ENCODE measurements around the gene XIRP2.
"Not testable (repeated sequence)": the region's sequence is repeated elsewhere in the genome, so short reads cannot be mapped to it uniquely, and the experiment has no call there.

XIRP2 gene

DNA sequence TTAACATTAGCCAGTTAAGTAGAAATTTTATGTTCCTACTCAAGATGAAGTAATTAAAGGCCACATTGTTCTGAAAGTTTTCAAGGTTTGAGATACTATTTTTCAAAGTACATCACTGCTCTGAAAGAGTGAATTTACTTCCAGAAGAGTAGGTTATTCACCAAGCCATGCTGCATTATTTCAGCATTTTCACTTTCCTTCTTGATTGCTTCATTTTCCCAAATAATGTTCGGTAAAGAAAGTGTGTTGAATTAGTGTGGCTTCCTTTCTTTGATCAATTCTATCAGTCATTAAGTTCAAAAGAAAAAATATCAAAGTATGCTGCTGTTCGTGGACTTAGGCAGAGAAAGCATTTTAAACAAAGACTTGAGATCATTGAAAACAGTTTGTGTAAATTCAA lies 310.3 kb downstream of the XIRP2 start:
- no peak for FAIRE-seq

DNA sequence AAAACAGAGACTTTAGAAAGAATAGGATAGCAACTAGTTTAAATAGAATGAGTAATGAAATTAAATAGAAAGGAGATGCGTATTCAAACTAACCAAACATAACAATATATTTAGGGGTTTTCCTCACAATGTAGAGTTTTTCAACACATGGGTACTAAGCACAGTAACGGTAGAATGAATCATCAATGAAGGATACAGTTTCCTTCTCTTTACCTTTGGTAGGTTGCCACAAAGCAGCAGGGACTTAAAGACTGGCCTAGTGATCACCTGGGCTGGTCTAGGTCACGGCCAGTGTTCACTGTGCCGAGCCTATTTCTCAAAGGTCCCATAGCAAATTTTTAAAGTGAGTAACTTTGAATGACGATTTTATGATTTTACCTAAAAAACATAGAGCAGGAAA lies 311.7 kb downstream of the XIRP2 start:
- no peak for FAIRE-seq

DNA sequence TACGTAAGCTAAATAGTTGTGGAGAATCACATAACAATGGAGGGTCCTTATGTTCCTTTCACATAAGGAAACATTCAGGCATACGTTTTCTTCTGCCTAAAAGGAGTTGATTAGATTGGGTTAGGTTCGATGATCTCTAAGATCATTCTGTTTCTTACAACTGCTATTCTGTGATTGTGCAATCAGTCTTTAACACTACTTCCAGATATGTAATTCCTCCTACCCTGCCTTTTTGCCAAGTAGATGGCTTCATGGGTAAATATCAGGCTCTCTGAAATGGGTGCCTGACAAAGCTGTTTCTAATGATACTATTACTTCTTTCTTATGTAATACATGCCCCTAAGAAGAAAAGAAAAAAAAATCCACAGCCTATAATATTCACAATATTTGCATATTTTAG lies 321.5 kb downstream of the XIRP2 start:
- FAIRE-seq, result no peak

DNA sequence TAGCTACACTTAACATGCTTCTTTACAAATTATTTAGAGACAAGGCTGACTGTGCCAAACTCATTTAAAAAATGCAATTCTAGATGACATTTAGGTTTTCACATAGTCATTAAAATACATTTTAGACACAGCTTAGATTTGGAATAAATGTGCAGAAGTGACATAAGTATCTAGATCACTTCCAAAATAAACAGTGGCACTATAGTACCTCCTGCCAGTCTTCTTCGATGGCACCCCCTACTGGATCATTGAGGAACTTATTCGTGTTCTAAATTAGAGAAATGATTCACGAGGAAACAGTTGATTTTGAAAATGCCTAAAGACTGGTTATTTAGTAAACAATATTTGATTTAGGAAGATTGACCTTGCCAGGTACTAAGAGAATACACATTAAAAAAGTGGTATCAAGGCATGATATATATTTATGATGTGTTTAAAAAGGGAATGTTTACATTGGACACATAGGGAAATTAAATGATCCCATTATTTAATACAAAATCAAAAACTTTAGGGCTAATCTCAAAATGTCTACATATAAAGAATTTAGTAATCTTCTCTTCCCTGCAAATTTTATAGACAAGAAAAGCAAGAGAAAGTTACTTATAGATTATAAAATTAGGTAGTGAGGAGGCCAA lies 323.9 kb downstream of the XIRP2 start:
- FAIRE-seq, result no peak

DNA sequence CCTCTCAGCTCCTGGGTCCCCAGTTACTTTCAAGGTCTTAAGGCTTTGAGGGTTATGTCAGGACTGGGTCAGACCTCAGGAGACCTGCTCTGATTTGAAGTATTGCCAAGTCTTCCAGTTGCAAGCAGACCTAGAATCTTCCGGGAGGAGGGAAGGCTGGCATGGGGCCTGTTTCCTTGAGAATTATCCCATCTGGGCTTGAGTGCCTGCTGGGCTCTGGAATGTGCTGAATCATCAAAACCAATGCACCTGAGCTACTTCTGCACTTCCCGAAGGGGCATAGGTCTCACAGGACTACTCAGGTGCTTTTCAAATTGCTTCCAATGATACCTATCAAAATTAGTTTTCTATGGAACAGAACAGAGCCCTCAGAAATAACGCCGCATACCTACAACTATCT lies 327.3 kb downstream of the XIRP2 start:
- no peak for FAIRE-seq

DNA sequence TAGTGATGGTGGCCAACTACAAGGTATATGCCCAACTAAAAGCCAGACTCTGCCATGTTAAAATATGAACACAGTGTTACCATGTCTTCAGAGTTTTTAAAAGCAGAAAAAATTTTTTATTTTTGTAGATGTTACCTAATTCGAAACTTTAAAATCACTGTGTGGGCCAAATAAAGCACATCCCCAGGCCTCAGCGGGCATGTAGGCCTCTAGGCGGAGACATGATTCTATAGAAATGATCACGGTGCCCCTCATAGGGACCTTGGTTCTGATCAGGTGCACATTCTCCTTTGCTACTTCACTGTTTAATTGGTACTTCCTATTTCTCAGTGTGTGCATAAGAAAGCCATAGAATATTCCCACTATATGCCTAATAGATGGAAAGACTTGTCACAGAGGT lies 349.2 kb downstream of the XIRP2 start:
- FAIRE-seq, result no peak

DNA sequence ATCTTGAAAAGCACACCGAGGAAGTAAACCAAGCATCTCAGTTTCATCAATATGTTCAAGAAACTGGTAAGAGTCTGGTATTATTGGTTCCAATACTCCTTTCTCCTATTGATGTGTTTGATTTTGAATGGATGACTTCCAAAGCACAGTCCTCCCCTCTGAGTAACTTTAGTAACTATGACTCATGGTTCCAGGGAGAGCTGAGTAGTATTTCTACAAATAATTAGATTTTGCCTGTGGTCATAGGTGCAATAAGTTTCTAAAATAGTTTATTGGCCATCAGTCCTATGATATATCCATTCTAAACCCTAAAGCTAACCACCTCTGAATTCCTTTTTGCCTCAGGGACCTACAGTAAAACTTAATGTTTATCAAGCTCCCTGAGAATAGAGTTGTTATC lies 352.4 kb downstream of the XIRP2 start:
- FAIRE-seq, result no peak

DNA sequence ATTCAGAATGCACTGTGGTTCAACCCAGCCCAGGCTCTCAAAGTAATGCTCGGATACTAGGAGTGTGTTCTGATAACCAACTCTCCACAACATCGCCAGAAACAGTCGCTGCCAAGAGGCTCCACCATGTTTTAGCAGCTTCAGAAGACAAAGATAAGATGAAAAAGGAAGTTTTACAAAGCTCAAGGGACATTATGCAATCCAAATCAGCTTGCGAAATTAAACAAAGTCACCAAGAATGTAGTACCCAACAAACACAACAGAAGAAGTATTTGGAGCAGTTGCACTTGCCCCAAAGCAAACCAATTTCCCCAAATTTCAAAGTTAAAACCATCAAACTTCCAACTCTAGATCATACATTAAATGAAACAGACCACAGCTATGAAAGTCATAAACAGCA lies 360.9 kb downstream of the XIRP2 start:
- FAIRE-seq, result no peak

DNA sequence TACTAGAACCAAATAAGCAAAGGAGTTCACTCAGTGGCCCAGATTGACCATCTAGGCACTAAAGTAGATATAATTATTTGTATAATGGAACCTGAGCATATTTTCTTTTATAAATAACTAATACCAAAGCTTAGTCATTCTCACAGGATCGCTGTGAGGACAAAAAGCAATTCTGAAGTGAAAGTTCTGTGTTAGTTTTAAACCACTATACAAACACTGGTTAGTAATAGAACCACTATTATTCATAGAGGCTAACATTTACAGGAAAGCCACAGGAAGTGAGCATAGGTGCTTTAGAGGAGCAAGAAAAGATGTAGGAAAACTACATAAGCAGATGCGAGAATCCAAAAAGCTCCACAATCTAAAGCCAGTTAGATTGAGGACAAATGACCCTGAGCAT lies 364.7 kb downstream of the XIRP2 start:
- no peak for FAIRE-seq

DNA sequence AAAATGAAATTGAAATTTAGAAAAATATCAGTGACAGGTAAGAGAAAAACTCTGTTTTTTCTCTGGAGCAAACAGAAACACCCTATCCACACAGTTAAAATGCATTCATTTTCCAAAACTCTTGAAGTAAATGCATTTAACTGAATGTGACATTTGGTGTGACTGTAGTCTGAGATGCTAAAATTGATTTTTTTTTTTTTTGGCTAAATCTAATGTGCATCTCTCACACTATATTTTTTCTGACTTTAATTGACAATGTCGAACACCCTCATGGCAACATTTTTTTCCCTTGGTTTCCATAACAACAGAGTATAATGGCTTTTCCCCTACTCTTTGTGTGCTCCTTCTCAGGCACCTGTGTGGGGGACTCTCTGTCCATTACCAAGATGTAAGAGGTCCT lies 366.4 kb downstream of the XIRP2 start:
- no peak for FAIRE-seq

DNA sequence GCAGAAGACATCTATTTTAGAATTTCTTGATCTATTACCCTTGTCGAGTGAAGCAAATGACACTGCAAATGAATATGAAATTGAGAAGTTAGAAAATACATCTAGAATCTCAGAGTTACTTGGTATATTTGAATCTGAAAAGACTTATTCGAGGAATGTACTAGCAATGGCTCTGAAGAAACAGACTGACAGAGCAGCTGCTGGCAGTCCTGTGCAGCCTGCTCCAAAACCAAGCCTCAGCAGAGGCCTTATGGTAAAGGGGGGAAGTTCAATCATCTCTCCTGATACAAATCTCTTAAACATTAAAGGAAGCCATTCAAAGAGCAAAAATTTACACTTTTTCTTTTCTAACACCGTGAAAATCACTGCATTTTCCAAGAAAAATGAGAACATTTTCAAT lies 370.4 kb downstream of the XIRP2 start:
- no peak for FAIRE-seq

DNA sequence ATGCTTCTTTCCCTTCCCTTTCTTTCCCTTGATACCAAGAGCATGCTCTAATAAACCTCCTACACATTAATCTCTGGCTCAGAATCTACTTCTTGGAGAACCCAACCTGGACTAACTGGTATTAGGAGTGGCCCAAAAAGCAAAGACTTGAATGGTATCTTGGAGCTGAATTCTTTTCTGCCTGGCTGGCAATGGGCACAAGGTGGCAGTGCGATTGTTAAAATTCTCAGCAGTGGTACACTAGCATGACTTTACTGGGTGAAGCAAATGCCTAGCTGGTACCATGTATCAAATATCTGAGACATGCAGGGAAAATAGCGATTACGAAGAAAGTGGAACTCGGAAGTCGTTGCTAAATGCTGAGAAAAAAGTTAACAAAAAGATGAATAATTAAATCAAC lies 376.1 kb downstream of the XIRP2 start:
- no peak for FAIRE-seq

DNA sequence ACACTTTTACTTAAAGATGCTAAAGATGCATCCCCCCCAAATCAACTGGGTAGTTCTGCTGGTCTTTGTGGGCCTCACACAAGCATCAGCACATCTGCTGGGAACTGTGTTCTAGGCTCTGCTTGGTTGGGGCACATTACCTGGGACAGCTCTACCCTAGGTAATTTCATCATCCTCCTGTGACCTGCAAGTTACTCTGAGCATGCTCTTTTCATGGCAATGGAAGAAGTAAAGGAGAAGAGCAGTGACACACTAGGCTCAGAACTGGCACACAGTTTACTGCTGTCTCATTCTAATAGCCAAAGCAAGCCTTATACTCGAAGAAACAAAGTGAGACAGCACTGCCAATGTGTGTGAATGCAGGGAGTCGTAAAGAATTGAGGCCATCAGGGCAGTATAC lies 376.7 kb downstream of the XIRP2 start:
- FAIRE-seq, result no peak

DNA sequence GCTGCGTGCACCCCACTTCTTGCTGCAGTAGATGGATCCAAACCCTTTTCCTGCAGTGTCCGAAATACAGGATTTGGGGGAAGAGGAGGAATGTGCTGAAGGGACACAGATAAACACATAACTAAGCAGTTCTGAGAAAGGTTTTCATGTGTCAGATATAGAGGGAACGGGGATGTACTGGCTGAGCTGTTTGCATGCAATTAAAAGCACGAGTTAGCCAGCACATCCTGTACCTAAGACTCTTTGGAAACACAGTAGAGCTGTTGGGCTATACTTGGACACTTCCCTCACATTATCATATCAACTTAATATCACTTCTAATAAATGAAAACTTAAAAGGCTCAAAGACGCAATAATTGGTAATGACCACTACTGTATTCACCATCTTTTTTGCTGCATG lies 377.4 kb downstream of the XIRP2 start:
- FAIRE-seq, result no peak

DNA sequence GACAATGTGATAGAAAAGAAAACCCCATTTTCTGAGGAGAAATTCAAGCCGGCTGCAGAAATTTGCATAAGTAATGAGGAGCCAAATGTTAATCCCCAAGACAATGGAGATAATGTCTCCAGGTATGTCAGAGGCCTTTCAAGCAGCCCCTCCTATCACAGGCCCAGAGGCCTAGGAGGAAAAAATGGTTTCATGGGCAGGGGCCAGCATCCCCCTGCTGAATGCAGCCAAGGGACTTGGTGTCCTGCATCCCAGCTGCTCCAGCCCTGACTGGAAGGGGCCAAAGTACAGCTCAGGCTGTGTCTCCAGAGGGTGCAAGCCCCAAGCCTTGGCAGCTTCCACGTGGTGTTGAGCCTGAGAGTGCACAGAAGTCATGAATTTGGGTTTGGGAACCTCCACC lies 380.0 kb downstream of the XIRP2 start:
- FAIRE-seq, result not testable (repeated sequence)

DNA sequence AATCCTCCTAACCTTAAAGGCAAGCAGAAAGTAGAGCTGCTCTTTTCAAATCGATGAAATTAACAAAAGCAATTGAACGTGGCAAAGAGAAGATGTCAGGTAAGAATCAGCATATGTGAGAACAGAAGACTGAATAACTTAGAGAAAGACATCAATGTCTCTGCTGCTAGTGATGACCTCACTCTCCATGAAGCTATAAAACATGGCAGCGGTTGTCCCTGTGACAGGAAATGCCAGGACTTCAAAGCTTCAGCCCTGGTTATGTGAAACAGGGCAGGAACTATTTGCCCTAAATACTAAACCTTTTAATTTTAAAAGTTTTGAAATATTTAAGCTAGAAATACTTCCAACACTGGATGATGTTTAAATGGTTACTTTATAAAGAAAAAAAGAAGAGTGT lies 383.7 kb downstream of the XIRP2 start:
- no peak for FAIRE-seq

DNA sequence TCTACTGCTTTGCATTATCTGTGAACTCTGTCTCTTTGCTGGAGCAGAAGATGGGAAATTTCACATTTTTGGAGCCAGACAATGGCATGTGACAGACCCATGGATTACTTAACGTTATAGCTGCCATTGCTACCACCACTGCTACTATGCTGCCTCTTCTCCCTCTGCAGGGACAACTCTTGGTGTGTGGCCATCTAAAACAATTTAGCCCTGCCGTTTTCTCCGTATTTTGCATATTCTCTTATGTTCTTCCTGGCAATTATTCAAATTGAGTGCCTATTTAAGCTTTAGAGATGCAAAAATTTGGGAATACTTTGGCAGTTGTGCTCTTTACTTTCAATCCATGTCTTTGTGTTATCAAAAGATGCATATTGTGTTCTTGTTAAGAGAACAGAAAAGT lies 386.8 kb downstream of the XIRP2 start:
- no peak for FAIRE-seq

DNA sequence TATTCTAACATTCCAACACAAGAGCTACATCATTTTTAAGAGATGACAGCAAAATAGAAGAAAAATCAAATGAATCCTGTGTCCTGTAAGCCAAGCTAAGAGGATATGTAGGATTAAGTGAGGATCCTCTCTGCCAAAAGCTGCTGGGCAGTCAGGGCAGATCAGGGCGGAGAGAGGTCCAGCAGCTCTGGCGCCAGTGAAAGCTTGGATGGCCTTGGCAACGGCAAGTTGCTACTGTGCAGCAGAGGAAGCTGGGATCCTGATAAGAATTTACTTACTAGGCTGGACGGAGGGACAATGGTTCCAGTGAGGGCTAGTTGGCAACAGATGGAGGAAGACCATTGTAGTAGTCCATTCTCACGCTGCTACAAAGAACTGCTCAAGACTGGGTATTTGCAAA lies 391.5 kb downstream of the XIRP2 start:
- FAIRE-seq, result no peak

DNA sequence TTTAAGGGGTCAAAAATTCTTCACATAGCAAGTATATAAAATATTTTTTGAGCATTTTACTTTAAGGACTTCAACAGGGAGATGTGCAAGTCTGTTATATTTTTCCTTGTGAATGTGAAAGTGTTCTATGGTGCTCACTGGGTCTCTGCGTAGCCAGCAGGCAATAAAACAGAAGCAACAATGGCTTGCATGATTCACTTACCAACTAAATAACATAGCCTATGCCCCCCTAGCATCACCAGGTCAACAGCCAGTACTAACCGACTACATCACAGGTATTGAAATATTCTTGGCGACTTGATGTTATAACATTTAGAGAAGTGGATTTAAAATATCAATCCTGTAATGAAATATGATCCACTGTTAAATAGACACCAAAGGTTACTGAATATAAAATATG lies 398.9 kb downstream of the XIRP2 start:
- no peak for FAIRE-seq

DNA sequence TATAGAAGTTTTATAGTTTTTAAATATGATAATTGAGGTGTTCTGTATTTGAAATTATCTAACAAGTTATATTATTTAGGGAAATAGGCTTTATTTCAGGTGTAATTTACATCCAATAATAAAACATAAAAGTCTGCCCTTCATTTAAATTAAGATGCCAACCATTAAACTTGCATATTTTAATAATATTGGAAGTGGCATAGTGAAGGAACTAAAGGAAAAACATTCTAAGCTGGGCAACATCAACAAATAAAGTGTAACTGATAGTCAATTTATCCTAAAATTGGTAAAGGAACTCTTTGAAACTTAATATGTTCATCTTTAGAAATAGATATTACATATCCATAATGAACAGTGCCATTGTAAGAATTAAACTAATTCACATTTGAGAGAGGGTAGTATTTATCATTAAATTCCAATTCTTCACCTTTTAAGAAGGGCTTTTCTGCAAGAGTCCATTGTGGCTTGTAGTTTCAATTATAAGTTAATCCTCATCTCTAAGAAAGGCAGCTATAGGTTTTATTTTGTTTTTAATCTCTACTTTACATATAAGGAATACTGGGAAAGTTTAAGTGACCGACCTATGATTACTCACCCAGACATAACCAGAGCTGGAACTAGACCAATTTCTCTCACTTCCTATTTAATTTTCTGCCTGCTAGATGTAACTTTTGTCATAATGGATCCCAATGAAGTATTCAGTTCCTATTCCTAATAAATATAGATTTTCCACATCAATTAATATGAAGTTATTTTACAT lies 401.6 kb downstream of the XIRP2 start:
- no peak for FAIRE-seq

DNA sequence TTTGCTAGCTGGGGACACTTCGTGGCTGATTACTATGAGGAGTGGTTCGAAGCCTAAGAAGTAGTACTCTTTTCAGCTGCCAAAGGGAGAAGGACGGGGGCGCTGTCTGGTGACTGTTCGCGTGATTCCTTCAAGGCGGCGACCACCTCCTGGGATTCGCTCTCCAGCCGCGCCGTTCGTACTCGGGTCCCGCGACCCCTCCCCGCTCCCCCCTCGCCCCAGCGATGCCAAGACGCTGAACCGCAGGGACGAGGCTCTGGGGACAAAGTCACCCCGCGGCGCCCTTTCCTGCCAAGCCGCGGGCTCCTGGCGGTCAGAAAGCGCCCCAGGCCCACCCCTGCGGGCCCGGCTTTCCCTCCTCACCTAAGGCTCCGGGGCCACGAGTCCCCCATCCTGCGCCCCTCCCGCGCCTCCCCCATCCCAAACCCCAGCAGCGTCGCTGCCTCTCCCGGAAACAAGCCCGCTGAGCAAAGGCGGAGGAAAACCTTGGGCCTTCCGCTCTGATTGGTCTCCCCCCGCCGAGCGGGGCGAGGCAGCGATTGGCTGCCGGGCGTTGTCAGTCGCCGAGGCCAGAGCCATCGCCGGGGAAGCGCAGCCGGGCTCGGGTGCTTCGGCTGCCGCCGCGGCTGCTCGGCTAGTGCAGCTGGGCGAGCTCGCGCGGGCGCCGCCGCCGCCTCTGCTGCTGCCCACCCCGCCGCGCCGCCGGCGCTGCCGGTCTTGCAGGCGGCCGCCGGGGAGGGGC lies 404.3 kb downstream of the XIRP2 start, which contains the start of gene B3GALT1:
Gene B3GALT1, plus strand, starts transcription at position 572 of the 742 bp plus-strand sequence.
- no peak for FAIRE-seq

DNA sequence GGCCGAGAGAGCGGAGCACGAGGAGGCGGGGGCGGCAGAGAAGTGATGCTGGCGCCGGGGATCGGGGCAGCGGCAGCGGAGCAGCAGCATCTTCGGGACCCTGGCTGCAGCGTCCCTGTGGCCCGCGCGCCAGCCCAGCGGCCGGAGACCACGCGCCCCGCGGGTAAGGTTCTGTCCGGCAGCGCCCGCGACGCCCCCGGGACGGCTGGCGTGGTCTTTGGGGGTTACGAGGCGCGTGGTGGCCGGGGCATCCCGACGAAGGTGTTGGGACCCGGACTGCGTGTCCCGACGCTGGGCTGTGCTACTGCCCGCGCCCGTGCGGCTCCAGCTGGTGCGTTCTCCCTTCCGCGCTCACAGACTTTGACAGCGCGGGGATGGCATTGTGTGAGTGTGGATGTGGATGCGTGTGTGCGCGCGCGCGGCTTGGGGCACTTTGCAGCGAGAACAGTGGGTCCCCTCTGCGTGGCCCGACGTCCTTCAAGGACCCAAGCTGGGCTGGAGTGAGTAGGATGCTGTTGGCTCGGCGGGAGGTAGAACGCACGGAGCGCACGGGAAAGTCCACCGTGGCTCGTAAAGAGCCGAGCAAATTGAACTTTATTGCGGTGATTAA lies 405.0 kb downstream of the XIRP2 start:
- no peak for FAIRE-seq

DNA sequence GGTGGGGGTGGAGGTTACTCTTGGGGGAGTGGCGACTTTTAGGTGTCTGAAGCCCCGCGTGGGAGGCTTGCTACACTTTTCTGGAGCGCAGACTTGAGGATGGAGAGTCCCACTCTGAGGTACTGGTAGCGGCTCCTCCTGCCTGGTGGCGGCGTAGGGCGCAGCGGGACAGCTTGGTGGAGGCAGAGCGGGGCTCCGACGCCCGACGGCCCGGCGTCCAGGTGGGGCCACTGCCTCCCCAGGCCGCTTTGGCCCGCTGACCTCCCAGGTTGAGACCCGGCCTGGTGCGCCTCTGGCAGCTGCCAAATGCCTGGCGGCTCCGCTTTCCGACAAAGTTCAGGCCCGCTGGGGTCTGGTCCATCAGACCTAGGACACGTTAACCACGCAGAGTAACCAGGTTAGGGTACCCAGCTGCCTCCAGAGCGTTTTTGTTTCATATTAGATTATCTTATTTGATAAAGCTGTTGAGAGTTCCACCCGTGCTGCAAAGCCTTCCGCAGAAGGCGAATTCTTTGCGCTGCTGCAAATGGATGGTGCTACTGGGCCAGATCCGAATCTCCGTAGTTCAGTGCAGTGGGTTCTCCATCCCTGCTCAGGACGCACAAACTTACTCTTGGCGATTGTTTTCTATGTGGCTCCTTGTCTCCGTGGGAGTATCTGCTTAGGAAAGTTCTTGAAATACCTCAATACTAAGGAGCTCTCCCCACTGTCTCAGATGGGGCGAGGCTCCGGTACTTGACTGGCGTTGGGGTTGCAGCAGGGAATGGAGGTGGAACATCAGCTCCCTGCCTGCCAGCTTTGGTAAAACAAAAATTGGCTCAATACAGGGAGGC lies 405.9 kb downstream of the XIRP2 start:
- FAIRE-seq, result no peak

Data from G401.6 (cell line).